Transverse colon (tissue), 4 donors: ENCODE results near the gene FGD4. TPM values are rescaled to one million over a fixed set of nuclear protein-coding genes. Genes with fewer than 3 reads are reported as not detected.

Experiments used
- DNase-seq: peaks from one replicate; pipeline ENCODE4 v3.0.0-alpha.2; 2019
- H3K27ac ChIP-seq, 4 donors: fragments of 200-600 bp; sonication (generic); 2 replicates each; pipeline ENCODE4 v1.5.1; 2016 to 2018; ENCODE audit warnings: inconsistent platforms in 4 of 4
- H3K27me3 ChIP-seq: fragments of 200-600 bp; sonication (generic); 2 replicates; pipeline ENCODE4 v1.5.1; 2017; ENCODE audit warnings: inconsistent platforms
- H3K36me3 ChIP-seq, 4 donors: fragments of 200-600 bp; sonication (generic); 2 replicates each; pipeline ENCODE4 v1.5.1; 2017 to 2019; ENCODE audit warnings: inconsistent platforms in 4 of 4
- H3K4me1 ChIP-seq, 4 donors: fragments of 200-600 bp; sonication (generic); 2 replicates each; pipeline ENCODE4 v1.5.1; 2017 to 2020; ENCODE audit warnings: inconsistent platforms in 4 of 4
- H3K4me3 ChIP-seq, 4 donors: fragments of 200-600 bp; sonication (generic); 1 replicate in 1 of 4; 2 replicates in 3 of 4; pipeline versions ENCODE4 v1.5.1 to v1.6.1; 2017 to 2019; ENCODE audit warnings: inconsistent platforms in 4 of 4
- H3K9me3 ChIP-seq, 2 donors: fragments of 200-600 bp; sonication (generic); 2 replicates each; pipeline ENCODE4 v1.5.1; 2017 to 2019; ENCODE audit warnings: inconsistent platforms in 2 of 2
- EP300 ChIP-seq: sonication (generic); formaldehyde crosslinking; IDR thresholded peaks from one replicate; pipeline ENCODE4 v1.6.1; 2017; ENCODE audit warnings: antibody characterized with exemption, low read depth
- POLR2A ChIP-seq: fragments of 450-650 bp; IDR thresholded peaks from one replicate; pipeline ENCODE4 v1.6.1; 2016; ENCODE audit warnings: antibody characterized with exemption, mild to moderate bottlenecking, moderate library complexity
- POLR2AphosphoS5 ChIP-seq, 3 donors: sonication (generic); formaldehyde crosslinking; IDR thresholded peaks; one replicate each; pipeline ENCODE4 v1.6.1; 2016; ENCODE audit warnings: antibody characterized with exemption in 3 of 3
- WGBS, 2 donors: methylation state at CpG; one replicate each; pipeline ENCODE4 v1.1.5; 2018; ENCODE audit warnings: low coverage in 1 of 2; 5-methylcytosine and 5-hydroxymethylcytosine counted together
- in situ Hi-C, 4 donors: fragments of 200-750 bp; cut with MboI; loops; one replicate each; pipeline versions ENCODE4 v1.15.0 to v1.15.1; 2017; ENCODE audit warnings: low sequenced_read_pairs in 3 of 4, low pct_ligation_motif_present in 1 of 4, low pct_unique_long_range_greater_than_20kb in 1 of 4
- intact Hi-C: fragments of 100-400 bp; cut with DNase I; formaldehyde crosslinking; loops from one replicate; pipeline ENCODE4 v1.15.1; 2023; ENCODE audit warnings: low total_unique reads
- total RNA-seq, 4 donors: library from RNA; depleted of rRNA; stranded (reverse); fragments of >200 nt; gene quantifications; one replicate each; pipeline ENCODE4 v1.1.0, GENCODE V29; 2016
- TF ChIP-seq, protein P1 (sequence below), 5 experiments: fragments of 200-600 bp in 3 of 5; fragments of 450-650 bp in 2 of 5; sonication (generic) in 3 of 5; IDR thresholded peaks; 1 replicate in 2 of 5; 2 replicates in 3 of 5; pipeline ENCODE4 v1.5.1; 2016 to 2017; ENCODE audit warnings: antibody characterized with exemption in 5 of 5, inconsistent platforms in 3 of 5, mild to moderate bottlenecking in 2 of 5, moderate library complexity in 1 of 5

Gene FGD4
- total RNA-seq, 4 donors from 2014 or later, result 80.2 to 132 (median 98.2) TPM

DNA sequence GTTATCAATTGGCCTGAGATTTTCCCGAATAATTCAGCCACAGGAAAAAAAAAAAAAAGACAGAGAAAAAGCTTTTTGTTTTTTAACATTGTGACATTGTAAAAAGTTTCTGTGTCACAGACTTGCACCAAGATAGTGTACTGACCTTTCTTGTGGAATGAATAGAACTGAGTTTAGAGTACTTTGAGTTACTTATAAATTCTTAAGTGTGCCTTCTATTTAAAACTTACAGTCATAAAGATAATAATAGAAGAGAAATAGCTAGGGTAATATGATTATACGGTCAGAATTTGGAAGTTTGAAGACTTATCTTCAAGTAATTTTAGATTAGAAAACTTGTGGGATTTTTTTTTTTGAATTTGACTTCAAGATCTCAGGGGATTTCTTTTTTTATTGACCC is 88.8 kb downstream of the FGD4 start:
- WGBS, 2 donors, result 66 to 70% methylated on average over 2 of the region's 2 CpGs
- H3K9me3 ChIP-seq, result no peaks in the 10 kb centered on the region
- intact Hi-C loops, result no loop called here
- H3K27ac ChIP-seq, result no peak overlapping the region
- H3K36me3 ChIP-seq, result no peaks in the 10 kb centered on the region
- no peak for DNase-seq
- in situ Hi-C loops, result loop anchor here in 1 of 4 donors (25.0 kb wide), 1 partner anchor 99 kb away; no protein-coding TSS in a partner anchor
- peaks cover 0 to 30% (median 4%) of the 10 kb centered on the region in 4 donors for H3K4me1 ChIP-seq
- no peak overlapping the region for H3K4me3 ChIP-seq
- no peaks in the 10 kb centered on the region for H3K27me3 ChIP-seq
- TF ChIP-seq, protein P1, sequence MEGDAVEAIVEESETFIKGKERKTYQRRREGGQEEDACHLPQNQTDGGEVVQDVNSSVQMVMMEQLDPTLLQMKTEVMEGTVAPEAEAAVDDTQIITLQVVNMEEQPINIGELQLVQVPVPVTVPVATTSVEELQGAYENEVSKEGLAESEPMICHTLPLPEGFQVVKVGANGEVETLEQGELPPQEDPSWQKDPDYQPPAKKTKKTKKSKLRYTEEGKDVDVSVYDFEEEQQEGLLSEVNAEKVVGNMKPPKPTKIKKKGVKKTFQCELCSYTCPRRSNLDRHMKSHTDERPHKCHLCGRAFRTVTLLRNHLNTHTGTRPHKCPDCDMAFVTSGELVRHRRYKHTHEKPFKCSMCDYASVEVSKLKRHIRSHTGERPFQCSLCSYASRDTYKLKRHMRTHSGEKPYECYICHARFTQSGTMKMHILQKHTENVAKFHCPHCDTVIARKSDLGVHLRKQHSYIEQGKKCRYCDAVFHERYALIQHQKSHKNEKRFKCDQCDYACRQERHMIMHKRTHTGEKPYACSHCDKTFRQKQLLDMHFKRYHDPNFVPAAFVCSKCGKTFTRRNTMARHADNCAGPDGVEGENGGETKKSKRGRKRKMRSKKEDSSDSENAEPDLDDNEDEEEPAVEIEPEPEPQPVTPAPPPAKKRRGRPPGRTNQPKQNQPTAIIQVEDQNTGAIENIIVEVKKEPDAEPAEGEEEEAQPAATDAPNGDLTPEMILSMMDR (IDR thresholded peaks at IDR 0.05), result no peak
- TF ChIP-seq POLR2AphosphoS5 (IDR thresholded peaks at IDR 0.05), result no peak
- TF ChIP-seq POLR2A, result no peak
- no peak for TF ChIP-seq EP300

DNA sequence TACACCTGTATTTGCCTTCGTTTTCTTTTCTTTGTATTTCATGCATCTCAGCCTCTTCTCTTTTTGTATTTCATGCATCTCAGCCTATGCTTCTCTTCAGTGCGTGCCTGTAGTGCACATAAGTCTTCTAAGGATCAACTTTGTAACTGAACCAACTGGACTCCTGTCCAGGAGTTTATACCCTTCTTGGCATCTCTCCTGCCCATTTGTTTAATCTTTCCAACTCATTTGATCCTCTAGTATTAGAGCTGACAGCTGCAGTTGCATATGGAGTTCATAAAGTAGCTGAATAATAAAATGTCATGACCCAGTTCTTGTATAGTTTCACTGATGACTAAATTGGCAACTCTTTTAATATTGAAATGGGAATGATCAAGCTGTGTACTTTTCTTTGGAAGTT is 89.7 kb downstream of the FGD4 start:
- in situ Hi-C loops, result loop anchor here in 1 of 4 donors (25.0 kb wide), 1 partner anchor 98 kb away; no protein-coding TSS in a partner anchor
- Histone ChIP-seq H3K4me3 (no peak overlapping the region), H3K4me1 (peaks cover 0 to 30% (median 4%) of the 10 kb centered on the region in 4 donors), H3K9me3 (no peaks in the 10 kb centered on the region), H3K27me3 (no peaks in the 10 kb centered on the region), H3K27ac (no peak overlapping the region), H3K36me3 (no peaks in the 10 kb centered on the region)
- intact Hi-C loops, result no loop called here
- TF ChIP-seq EP300, result no peak
- no peak for TF ChIP-seq POLR2A
- TF ChIP-seq, protein P1 (IDR thresholded peaks at IDR 0.05), result no peak
- WGBS, 2 donors, result 75 to 86% methylated on average over 2 of the region's 2 CpGs
- DNase-seq, result no peak

DNA sequence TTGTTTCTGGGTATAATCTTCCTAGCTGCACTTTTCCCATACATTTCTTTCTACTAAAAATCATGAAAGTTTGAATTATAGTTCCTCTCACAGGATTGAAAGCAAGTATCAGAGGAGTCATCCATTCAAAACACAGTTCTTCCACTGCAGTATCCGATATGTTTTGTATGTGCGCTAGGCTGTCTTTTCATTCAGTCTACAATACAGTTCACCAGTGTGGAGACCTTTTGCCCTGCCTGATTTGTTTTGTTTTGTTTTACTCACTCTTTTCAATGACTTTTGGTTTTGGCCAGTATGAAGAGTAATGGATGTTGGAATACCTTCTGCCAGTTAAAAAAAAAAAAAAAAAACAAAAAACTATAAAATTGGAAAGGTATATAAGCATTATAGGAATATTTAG is 91.4 kb downstream of the FGD4 start:
- Histone ChIP-seq H3K4me3 (no peak overlapping the region), H3K27ac (no peak overlapping the region), H3K36me3 (no peaks in the 10 kb centered on the region), H3K27me3 (no peaks in the 10 kb centered on the region), H3K4me1 (peaks cover 0 to 26% (median 4%) of the 10 kb centered on the region in 4 donors), H3K9me3 (no peaks in the 10 kb centered on the region)
- intact Hi-C loops (no loop called here), in situ Hi-C loops (loop anchor here in 1 of 4 donors (25.0 kb wide), 1 partner anchor 96 kb away; no protein-coding TSS in a partner anchor)
- 97 to 100% methylated on average over 2 of the region's 2 CpGs for WGBS, 2 donors
- TF ChIP-seq EP300 (no peak), POLR2AphosphoS5 (IDR thresholded peaks at IDR 0.05) (no peak), POLR2A (no peak)
- TF ChIP-seq, protein P1 (IDR thresholded peaks at IDR 0.05), result no peak
- no peak for DNase-seq

DNA sequence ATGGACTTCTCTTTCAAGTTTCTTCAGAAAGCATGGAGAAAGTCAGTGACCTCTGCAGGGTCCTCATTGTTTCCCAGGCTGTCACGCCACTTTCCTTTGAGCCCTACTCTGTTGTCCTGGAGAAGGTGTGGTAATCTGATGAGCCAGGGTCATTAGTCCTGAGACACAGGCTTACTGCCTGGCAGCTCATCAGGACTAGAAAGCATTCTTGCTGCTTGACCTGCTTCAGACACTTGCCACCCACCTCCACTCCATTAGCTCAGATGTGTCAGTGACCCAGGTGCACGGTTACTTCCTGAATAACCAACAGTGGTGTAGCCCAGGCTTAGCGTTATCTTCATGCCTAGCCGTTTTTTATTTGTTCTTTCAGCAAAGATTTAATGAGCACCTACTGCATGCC is 93.9 kb downstream of the FGD4 start:
- Histone ChIP-seq H3K4me1 (peaks cover 0 to 33% (median 2%) of the 10 kb centered on the region in 4 donors), H3K4me3 (no peak overlapping the region), H3K36me3 (no peaks in the 10 kb centered on the region), H3K27ac (no peak overlapping the region), H3K9me3 (no peaks in the 10 kb centered on the region), H3K27me3 (no peaks in the 10 kb centered on the region)
- in situ Hi-C loops, result loop anchor here in 1 of 4 donors (25.0 kb wide), 1 partner anchor 94 kb away; no protein-coding TSS in a partner anchor
- intact Hi-C loops, result no loop called here
- DNase-seq, result no peak
- TF ChIP-seq EP300, result no peak
- TF ChIP-seq POLR2AphosphoS5 (IDR thresholded peaks at IDR 0.05), result no peak
- no peak for TF ChIP-seq POLR2A
- TF ChIP-seq, protein P1 (IDR thresholded peaks at IDR 0.05), result no peak
- WGBS, 2 donors, result 56 to 68% methylated on average over 3 to 4 of the region's 4 CpGs
